Fibroblast of skin of left quadriceps (primary cell): ENCODE results near the gene EDAR.

Experiments used
- DNase-seq, 2 experiments: peaks; one replicate each; pipeline ENCODE4 v3.0.0-alpha.2; 2013; ENCODE audit warnings: low read depth in 2 of 2

The EDAR gene

DNA sequence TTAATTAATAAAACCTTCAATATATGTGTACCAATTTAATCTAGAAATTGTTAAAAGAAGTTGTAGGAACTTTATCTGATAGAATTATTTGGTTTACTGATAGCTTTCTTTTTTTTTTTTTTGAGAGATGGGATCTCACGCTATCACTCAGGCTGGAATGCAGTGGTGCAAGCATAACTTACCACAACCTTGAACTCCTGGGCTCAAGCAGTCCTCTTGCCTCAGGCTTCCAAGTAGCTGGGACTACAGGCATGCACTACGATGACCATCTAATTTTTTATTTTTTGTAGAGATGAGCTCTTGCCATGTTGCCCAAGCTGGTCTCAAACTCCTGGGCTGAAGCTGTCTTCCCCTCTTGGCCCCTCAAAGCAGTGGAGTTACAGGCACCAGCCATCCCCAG is 135.6 kb downstream of the EDAR start:
- no peak for DNase-seq

DNA sequence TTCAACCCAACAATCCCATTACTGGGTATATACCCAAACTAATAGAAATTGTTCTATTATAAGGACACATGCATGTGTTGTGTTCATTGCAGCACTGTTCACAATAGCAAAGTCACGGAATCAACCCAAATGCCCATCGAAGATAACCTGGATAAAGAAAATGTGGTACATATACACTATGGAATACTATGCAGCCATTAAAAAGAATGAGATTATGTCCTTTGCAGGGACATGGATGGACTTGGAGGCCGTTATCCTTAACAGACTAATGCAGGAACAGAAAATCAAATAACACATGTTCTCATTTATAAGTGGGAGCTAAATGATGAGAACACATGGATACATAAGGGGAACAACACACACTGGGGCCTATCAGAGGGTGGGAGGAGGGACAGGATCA is 136.6 kb downstream of the EDAR start:
- no peak for DNase-seq

DNA sequence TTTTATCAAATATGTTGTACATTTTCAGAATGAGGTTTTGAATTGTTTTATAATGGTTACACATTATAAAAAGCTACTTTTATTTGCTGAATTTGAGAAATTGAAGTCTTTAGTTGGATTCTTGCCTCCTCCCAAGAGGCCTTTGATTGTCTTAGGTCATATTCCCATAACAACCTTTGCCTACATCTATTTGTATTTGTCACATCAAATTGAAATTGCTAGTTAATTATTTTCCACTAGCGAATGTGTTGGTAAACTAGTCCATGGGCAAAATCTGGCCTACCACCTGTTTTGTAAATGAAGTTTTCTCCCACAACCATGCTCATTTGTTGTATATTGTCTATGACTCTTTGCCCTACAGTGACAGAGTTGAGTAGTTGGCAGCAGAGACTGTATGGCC is 142.0 kb downstream of the EDAR start:
- no peak for DNase-seq

DNA sequence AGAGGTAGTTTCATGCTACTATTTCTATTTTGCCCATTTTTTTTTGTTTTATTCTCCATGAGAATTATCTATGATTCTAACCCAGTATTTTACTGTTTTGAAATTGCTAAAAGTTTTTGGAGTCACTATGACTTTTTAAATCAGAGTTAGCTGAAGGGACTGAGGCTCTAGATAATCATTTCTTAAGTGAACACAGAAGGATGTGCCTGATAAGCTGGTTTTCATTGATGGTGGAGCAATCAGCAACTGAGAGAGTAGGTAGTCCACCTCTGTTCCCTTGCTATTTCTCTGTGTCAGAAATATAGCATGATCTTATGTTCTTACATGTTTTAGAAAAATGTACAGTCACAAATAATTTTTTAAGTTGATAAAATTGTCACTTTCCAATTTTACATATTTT is 143.1 kb downstream of the EDAR start:
- DNase-seq = no peak
